ENCODE data around the gene UNC80. TPM values are rescaled to one million over a fixed set of nuclear protein-coding genes. Genes with fewer than 3 reads are reported as not detected.

The UNC80 gene
- total and polyA plus RNA-seq, 8 donors, result 0.69 to 4.8 (median 1.9) TPM

DNA sequence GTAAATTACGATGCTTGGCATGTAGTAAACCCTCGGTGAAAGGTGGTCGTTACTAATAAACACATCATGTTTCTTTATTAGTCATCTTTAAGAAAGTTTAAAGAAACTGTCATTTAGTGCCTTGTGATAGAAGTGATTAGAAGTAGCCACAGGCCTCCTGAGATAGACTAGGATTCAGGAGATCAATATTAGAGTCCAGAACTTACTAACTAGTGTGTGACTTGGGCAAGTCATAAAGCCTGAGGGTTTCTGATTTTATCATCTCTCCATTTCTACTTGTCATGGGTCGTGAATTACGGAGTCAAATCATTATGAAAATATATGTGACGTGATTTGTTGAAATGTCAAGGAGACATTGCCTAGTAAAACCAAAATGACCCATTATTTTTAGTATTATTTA, 237.5 kb downstream of the UNC80 start:
- ATAC-seq (no peak), DNase-seq (no peak), FAIRE-seq (no peak)
- Histone ChIP-seq H3K9me3 (no peaks in the 10 kb centered on the region), H3K27ac (no peak overlapping the region), H3K4me3 (no peak overlapping the region), H3K27me3 (no peaks in the 10 kb centered on the region), H3K36me3 (no peaks in the 10 kb centered on the region), H3K4me1 (peaks cover 2 to 24% (median 14%) of the 10 kb centered on the region in 3 donors)
- 75 to 78% methylated on average over 6 of the region's 6 CpGs for WGBS, 2 donors
- no peak for TF ChIP-seq CTCF (IDR thresholded peaks at IDR 0.05)
- intact Hi-C loops (cut with DNase I), result no loop called here

DNA sequence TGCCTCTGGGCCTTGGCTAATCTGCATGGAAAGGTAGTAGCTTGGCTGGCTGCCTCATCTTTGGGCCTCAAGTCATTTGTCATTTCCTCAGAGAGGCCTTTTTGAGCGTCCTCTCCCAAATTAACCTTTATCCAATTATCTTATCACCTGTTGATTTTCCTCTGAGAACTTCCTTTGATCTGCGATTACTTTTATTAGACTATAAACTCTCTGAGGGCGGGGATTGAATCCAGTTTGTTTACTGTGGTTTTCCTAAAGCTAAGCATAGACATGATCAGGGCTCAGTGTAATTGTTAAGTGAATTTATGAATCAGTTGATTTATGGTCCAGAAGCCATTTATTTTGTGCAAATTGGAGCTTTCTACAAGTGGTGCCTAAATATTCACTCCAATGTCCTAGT, 238.3 kb downstream of the UNC80 start:
- no peaks in the 10 kb centered on the region for H3K27me3 ChIP-seq
- DNase-seq (no peak), FAIRE-seq (no peak), ATAC-seq (no peak)
- no peak overlapping the region for H3K4me3 ChIP-seq
- TF ChIP-seq CTCF (IDR thresholded peaks at IDR 0.05), result no peak
- no peak overlapping the region for H3K27ac ChIP-seq
- intact Hi-C loops (cut with DNase I), result no loop called here
- peaks cover 0 to 16% (median 11%) of the 10 kb centered on the region in 3 donors for H3K4me1 ChIP-seq
- 53 to 56% methylated on average over 3 of the region's 3 CpGs for WGBS, 2 donors
- no peaks in the 10 kb centered on the region for H3K36me3 ChIP-seq
- H3K9me3 ChIP-seq, result no peaks in the 10 kb centered on the region

DNA sequence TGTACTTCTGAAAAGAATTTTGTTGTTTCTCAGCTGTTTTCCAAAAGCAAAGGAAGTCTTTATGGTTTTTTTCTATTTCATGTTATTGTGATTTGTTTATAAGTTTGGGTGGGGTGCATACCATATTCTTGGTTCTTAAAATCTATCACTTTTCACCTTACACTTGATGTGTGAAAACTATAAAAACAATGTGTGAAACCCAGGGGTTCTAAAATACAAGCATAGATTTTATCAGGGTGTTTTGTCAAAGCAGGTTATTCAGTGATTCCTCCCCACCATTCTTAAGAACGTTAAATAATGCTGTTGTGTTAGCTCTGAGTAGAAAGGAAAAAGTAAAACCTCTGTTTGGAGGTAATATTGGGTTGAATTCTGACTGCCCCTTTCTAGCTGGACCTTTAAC, 248.5 kb downstream of the UNC80 start:
- no peak for FAIRE-seq
- Histone ChIP-seq H3K4me3 (no peak overlapping the region), H3K36me3 (peaks cover 0 to 68% (median 14%) of the 10 kb centered on the region in 3 donors), H3K27ac (no peak overlapping the region), H3K4me1 (peaks cover 0 to 3% (median 0%) of the 10 kb centered on the region in 3 donors), H3K27me3 (no peaks in the 10 kb centered on the region), H3K9me3 (no peaks in the 10 kb centered on the region)
- no peak for DNase-seq
- TF ChIP-seq CTCF (IDR thresholded peaks at IDR 0.05), result no peak
- WGBS, 2 donors, result 69 to 72% methylated on average over 1 of the region's 1 CpG
- intact Hi-C loops (cut with DNase I), result no loop called here
- no peak for ATAC-seq

- Histone ChIP-seq H3K36me3 (peaks cover 0 to 66% (median 14%) of the 10 kb centered on the region in 3 donors), H3K27ac (no peak overlapping the region), H3K4me3 (no peak overlapping the region), H3K4me1 (peaks cover 0 to 3% (median 0%) of the 10 kb centered on the region in 3 donors), H3K9me3 (no peaks in the 10 kb centered on the region), H3K27me3 (no peaks in the 10 kb centered on the region)
- FAIRE-seq, result no peak
- no peak for DNase-seq
- 88 to 96% methylated on average over 3 of the region's 3 CpGs for WGBS, 2 donors
- ATAC-seq, result no peak
- intact Hi-C loops (cut with DNase I), result no loop called here
- TF ChIP-seq CTCF (IDR thresholded peaks at IDR 0.05), result no peak
Measured at GRCh38 chr2:210022824-210023223, 251.2 kb downstream of the UNC80 start.

DNA sequence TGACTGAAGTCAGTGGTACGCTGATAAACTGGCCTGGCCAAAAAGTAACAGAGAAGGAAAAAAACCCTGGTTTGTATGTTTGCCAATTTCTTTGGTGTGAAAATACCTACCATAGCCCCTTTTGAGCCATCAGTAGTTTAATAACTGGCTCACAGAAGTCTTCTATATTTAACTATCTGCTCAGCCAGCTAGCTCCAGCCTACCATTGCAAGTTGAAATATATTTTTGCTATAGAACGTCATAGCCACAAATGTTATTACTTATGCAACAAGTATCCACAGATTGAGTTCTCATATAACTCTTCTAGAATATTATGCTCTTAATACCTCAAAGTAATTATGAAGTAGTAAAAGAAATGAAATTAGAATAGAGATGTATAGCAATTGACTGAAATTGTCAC, 256.0 kb downstream of the UNC80 start:
- Histone ChIP-seq H3K27ac (no peak overlapping the region), H3K4me3 (no peak overlapping the region), H3K9me3 (no peaks in the 10 kb centered on the region), H3K36me3 (peaks cover 0 to 31% (median 3%) of the 10 kb centered on the region in 3 donors), H3K4me1 (no peaks in the 10 kb centered on the region), H3K27me3 (no peaks in the 10 kb centered on the region)
- WGBS, 2 donors, result 92% methylated on average over 2 of the region's 2 CpGs
- intact Hi-C loops (cut with DNase I), result no loop called here
- ATAC-seq (no peak), FAIRE-seq (no peak), DNase-seq (no peak)
- TF ChIP-seq CTCF (IDR thresholded peaks at IDR 0.05), result no peak

Measured in pancreas (tissue), 10 donors.